C4-2B (cell line): Measurements from ENCODE around the gene IRF1.

Experiments
- ZFX ChIP-seq: fragments of 450-650 bp; IDR thresholded peaks from 2 replicates; pipeline ENCODE4 v1.6.1; 2017
- TF ChIP-seq, protein P1 (sequence below): fragments of 450-650 bp; conservative IDR thresholded peaks from 2 replicates; pipeline ENCODE4 v1.5.1; 2017; ENCODE audit warnings: mild to moderate bottlenecking

- TF ChIP-seq, protein P1, sequence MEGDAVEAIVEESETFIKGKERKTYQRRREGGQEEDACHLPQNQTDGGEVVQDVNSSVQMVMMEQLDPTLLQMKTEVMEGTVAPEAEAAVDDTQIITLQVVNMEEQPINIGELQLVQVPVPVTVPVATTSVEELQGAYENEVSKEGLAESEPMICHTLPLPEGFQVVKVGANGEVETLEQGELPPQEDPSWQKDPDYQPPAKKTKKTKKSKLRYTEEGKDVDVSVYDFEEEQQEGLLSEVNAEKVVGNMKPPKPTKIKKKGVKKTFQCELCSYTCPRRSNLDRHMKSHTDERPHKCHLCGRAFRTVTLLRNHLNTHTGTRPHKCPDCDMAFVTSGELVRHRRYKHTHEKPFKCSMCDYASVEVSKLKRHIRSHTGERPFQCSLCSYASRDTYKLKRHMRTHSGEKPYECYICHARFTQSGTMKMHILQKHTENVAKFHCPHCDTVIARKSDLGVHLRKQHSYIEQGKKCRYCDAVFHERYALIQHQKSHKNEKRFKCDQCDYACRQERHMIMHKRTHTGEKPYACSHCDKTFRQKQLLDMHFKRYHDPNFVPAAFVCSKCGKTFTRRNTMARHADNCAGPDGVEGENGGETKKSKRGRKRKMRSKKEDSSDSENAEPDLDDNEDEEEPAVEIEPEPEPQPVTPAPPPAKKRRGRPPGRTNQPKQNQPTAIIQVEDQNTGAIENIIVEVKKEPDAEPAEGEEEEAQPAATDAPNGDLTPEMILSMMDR: no peak
- TF ChIP-seq ZFX: no peak
Measured at GRCh38 chr5:132459031-132459982, 31.3 kb downstream of the IRF1 start.
